Measurements from ENCODE around the gene EXOC6.

The EXOC6 gene

DNA sequence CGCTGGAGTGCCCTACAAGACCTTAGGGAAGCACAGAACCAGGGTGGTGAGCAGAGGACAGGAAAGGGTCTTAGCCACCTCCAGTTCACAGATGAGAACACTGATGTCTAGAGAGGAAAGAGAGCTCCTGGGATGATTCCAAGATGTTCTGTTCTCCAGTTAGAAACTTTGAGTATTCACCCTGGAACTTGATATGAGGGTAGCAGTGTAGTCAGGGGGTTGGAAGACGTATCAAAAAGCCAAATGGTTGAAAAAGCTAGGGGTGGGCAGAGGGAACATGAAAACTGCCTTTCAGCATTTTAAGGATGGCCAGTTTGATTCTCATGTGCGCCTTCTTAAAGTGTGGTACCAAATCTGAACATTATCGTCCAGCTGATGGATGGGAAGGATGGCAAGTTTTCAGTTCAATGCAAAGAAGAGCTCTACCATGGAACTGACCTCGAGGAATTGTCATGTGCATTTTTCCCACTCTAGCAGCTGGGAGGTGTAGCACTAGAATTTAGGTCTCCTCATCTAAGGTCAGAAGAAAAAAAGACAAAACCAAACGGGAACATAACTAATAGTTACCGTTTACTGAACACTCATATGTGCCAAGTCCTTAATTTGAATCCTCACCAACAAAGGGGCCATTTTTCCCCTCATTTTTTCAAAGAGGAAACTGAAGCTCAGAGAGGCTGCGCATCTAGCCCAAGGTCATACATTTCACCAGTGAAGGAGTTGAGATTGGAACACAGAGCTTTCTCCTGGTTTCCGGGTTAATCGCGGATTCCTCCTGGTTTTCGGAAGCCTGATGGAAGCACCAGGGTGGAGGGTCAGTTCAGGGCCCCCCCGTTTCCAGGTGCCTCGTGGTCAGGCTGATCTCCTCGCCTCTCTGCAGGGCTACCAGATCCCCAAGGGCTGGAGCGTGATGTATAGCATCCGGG, 219.4 kb downstream of the EXOC6 start:
- no peak for DNase-seq (ENCODE audit: low spot score)

DNA sequence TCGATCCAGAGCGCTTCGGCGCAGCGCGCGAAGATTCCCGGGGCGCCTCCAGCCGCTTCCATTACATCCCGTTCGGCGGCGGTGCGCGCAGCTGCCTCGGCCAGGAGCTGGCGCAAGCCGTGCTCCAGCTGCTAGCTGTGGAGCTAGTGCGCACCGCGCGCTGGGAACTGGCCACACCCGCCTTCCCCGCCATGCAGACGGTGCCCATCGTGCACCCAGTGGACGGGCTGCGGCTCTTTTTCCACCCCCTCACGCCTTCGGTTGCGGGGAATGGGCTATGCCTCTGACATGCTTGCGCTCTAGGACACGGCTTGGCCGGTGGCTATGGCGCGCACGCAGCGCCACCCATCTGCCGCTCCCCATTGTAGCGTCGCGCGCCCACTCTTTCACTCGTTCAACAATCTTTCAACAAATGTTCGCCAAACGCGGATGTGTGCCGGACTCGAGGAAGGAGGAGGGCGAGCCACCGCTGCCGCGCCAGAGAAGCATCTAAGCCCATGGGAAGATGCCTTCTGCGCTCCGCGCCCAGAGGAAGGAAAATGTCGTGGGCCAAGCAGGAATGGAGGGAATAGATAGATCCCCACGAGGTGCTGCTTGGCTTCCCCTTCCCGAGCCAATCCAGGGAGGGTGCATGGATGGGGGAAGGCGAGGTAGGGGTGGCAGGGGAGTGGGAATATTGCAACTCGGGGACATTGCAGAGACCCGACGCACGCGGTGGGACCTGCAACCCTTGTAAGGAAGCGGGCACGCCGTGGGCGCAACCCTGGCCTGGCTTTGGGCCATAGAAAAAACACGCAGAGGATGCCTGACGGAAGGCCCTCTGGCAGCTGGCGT, 220.3 kb downstream of the EXOC6 start:
- no peak for DNase-seq (ENCODE audit: low spot score)

DNA sequence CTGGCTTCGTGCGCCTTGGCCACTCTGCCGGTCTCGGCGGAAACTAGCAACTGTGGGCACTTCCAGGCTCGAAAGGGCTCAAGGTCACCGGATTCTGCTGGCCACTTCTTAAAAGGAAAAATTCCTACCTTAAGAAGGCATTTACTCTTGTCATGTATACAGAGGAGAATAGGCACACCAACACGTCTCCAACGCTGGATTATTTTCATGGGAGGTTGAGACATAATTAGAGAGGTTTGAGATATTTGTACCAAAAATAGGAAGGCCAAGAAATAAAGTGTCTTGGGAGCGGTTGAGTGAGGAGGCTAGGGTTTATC, 220.9 kb downstream of the EXOC6 start:
- no peak for DNase-seq (ENCODE audit: low spot score)

DNA sequence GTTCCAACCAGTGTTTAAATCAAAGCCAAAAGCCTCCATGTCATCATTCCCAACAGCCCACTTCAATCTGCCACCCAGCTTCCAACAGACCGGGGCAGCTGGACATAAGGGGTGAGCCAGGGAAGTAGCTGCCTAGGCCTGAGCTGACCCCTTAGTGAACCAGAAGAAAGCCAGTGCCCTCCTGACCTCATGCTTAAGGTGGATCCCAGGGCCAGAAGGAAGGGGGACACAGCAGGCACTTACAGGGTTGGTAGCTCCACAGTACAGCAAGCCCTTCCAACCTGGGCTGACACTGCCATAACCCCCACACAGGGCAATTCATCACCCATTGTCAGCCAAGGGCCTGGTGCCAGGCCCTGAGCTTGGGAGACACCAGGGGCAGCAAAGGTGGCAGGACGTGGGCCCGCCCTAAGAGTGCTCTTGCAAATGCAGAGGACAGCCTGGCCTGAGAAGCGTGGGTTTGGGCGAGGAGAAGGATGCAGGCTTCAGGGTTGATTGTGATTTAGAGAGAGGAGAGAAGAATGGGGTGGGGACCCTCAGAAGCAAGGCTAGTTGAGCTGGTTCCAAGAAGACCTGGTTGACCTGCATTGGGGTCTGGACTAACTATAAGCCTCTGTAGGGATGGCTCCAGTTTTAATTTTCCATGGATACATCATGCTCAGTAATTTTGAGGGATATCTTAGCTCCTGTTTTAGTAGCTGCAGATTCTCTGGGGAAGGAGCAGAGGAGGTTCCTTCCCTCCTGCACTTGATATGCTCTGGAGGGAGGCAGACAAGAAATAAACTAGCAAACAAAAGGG, 222.3 kb downstream of the EXOC6 start:
- no peak for DNase-seq (ENCODE audit: low spot score)

DNA sequence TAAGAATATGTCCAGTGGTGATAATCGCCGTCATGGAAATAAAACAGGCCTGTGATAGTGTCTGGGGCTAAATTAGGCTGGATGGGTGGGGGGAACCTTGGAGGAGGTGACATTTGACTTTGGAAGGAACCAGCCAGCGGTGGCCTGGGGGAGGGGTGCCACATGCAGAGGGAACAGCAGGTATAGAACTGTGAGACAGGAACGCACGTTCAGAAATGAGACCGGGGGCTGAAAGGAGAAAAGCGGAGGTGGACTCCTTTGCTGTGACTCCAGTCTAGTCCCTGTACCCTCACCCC, 222.8 kb downstream of the EXOC6 start:
- DNase-seq (ENCODE audit: low spot score) = no peak

DNA sequence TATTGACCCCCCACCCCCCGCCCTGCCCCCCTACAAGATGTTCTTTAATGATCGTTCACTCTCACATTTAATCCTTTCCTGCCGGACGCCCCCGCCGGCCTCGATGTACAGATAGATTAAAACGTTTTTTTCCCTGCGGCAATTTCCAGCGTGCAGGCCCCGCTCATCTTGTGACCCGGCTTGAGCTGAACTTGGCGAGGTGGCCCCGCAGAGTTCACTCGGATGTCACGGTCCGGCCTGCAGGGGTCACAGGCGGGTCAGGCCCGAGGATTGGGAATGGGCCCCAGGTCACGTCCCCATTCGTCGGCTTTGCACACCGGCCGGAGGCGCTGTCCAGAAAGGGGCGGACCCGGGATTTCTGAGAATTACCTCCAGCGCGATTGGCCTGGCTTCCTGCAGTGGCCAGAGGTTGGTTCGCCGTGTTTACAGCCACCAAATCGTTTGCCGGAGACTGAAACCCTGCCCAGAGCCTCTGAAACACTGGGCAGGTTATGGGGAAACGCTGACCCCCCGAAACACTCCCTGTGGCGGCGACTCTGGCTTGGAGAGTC, 223.4 kb downstream of the EXOC6 start:
- no peak for DNase-seq (ENCODE audit: low spot score)

DNA sequence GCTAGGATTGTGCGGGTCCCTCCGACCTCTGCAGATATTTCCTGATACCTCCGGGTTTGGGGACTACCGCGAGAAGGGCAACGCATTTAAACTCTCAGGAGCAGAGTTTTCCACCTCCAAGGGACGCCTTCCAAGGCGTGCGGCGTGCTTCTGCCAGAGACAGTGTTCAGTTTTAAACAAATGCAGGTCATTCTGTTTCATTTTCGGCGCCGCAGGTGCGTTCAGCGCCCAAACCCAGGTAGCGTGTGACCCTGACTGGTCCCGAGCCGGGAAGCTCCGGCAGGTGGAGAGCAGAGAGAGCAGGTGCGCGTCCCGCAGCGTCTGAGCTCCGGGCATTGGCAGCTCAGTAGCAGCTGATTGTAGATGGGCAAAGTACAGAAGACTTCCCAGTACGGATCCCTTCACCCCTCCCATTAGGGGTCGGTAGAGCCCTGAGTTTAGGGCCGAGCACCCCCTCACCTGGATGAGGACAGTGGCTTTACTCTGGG, 223.9 kb downstream of the EXOC6 start:
- no peak for DNase-seq (ENCODE audit: low spot score)

DNA sequence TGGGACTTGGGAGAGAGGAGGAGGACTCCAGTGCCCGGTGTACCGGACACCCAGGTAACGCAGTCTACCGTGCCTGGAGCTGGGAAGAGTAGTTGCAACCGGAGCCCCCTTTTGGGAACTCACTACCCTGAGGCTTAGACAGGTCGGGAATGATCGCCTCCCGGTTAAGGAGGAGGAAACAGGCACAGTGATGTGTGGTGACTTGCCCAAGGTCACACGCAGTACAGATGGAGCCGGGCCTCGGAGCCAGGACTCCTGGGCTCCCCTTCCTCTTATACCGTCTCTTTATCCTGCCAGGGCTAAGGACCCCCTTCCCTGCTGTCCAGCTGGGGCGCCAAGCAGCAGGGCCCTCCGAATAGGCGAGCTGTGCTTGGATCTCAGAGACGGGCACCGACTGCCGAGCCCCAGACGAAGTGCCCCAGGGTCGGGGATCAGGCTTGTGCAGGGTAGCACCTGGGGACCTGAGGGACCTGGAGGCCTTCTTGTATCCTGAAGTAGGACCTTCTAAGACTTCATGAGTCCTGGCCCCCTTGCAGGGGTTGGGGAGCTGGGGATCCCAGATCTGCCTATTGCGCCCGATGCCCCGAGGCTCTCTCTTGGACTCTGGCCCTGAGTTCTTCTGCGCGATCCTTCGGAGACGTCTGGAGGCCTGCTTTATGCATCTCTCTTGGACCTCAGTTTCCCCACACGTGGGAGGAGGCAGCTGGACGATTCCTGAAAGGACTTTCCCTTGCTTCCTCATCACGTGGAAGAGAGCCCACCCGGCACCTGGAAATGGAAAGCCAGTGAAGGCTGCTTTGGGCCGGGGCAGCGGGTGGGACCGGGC, 224.6 kb downstream of the EXOC6 start:
- no peak for DNase-seq (ENCODE audit: low spot score)

DNA sequence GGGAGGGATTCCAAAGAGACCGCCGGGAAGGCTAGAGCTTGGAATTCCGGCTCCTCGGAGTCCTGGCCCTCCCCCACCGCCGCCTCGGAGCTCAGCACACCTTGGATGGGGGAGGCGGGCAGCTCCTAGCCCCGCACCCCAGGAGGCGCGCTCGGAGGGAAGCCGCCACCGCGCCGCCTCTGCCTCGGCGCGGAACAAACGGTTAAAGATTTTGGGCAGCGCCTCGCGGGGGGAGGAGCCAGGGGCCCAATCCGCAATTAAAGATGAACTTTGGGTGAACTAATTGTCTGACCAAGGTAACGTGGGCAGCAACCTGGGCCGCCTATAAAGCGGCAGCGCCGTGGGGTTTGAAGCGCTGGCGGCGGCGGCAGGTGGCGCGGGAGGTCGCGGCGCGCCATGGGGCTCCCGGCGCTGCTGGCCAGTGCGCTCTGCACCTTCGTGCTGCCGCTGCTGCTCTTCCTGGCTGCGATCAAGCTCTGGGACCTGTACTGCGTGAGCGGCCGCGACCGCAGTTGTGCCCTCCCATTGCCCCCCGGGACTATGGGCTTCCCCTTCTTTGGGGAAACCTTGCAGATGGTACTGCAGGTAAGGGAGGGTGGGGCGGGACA, 225.3 kb downstream of the EXOC6 start, which contains the start of gene CYP26A1:
Gene CYP26A1 (plus strand): TSS at position 355 of the 608 bp plus-strand sequence. CDS start 42 bp downstream, at position 397.
- DNase-seq (ENCODE audit: low spot score) = no peak

DNA sequence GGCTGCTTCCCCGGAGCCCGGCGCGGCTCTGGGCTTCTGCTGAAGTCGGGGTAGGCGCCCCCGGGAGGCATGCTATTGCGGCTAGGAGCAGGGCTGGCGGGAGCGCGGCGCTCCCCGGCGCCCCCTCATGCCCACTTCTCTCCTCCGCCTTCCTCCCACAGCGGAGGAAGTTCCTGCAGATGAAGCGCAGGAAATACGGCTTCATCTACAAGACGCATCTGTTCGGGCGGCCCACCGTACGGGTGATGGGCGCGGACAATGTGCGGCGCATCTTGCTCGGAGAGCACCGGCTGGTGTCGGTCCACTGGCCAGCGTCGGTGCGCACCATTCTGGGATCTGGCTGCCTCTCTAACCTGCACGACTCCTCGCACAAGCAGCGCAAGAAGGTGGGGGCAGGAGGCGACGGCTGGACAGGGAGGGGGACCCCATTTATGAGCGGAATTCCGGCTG, 225.9 kb downstream of the EXOC6 start:
- DNase-seq (ENCODE audit: low spot score) = no peak

DNA sequence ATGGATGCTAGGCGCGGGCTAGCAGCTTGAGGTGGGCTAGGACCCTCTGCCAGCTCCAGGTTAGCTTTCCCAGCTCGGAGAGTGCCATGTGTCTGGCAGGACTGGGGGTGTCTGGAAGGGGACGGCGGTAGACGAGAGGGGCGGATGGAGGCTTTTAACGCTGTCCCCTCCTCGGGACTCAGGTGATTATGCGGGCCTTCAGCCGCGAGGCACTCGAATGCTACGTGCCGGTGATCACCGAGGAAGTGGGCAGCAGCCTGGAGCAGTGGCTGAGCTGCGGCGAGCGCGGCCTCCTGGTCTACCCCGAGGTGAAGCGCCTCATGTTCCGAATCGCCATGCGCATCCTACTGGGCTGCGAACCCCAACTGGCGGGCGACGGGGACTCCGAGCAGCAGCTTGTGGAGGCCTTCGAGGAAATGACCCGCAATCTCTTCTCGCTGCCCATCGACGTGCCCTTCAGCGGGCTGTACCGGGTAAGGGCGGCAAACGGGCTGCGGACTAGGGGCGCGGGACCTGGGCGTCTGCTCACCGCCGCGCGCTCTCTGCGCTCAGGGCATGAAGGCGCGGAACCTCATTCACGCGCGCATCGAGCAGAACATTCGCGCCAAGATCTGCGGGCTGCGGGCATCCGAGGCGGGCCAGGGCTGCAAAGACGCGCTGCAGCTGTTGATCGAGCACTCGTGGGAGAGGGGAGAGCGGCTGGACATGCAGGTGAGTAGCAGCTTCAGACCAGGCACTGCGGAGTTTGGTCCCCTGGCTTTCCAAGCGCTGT, 226.5 kb downstream of the EXOC6 start:
- DNase-seq (ENCODE audit: low spot score) = no peak

DNA sequence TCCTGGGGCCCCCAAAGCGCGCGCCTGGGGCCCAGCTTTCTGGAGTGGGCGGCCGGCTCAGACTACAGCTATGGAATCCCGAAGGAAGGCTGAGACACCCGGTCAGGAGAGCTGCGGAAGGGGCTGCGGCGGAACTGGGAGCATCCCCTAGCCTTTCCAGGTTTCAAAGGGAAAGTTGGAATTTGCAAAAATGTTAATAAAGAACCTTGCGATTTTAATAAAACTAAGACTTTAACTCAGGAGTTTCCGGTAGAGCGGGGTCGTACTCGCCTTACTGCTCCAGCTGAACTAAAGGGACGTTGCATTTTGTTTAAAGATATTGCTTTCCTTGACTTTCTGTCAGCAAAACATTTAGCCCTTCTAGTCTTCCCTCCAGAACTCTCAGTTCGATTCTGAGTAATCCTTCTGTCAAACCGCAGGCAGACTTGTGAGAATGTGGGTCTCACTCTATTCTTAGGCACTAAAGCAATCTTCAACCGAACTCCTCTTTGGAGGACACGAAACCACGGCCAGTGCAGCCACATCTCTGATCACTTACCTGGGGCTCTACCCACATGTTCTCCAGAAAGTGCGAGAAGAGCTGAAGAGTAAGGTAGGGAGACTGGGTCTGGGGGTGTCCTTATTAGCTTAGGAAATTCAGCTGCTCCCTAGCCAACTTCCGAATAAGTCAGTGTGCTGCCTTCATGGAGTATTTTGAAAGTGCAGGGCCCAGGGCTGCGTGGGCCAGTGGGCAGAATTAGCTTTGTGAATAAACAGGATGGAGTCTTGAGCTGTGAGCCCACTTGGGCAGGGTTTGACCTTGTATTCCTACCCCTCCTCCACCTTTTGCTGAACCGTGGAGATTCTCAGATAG, 227.3 kb downstream of the EXOC6 start:
- no peak for DNase-seq (ENCODE audit: low spot score)

DNA sequence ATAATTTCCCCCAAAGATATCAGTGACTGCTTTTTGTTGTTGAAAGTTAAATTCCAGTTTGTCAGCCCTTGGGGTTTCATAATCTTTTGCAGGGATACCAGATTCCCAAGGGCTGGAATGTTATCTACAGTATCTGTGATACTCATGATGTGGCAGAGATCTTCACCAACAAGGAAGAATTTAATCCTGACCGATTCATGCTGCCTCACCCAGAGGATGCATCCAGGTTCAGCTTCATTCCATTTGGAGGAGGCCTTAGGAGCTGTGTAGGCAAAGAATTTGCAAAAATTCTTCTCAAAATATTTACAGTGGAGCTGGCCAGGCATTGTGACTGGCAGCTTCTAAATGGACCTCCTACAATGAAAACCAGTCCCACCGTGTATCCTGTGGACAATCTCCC, 228.6 kb downstream of the EXOC6 start:
- no peak for DNase-seq (ENCODE audit: low spot score)

DNA sequence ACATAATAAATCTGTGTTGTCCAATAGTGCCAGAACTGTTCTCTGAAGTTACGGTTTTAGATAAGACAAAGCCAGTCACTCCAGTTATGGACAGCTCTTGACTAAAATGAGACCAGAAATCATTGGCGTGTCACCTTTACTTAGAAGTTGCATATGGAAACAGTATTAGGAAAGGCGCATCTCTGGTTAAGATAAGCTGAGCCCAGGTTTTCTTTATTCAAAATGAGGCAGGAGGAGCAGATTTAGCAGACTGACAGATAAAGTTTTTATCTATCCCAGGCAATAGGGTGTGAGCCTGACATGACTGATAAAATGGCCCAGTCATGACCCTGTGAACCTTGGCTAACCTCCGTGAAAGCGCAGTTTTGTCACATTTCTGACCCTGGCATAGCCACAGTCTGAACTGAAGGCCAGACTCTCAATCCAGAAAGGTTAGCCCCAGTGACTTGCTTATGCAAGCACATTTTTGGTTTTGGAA, 229.6 kb downstream of the EXOC6 start:
- DNase-seq (ENCODE audit: low spot score) = no peak

DNA sequence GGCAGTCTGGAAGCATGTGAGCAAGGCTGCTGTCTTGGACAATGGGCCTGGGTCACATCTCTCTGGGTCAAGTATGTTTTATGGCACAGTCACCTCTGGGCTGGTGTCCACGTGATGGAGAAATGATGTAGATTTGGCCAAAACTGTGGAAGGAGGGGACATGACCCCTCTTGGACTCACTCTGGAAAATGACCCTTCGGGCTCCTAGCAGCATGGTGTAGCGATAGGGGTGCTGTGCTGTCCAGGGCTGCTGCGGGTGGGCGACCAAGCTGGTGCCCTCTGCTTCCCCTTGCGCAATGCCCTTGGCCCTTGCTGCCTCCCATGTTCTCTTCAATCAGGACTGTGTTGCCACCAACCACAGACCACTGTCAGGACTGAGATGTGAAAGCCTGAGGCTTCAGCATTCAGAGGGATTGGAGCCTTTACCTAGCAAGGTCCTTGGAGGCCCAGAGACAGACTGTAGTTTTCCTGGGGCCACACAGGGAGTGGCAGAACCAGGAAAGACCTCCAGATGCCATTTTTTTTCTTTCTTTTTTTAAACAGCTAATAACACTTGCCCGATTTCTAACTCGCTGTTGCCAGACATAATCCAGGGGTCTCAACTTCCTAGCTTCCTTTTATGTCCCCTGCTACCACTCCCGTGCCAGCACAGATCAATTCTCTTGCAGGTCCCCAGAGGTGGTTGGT, 231.5 kb downstream of the EXOC6 start:
- DNase-seq (ENCODE audit: low spot score) = no peak

DNA sequence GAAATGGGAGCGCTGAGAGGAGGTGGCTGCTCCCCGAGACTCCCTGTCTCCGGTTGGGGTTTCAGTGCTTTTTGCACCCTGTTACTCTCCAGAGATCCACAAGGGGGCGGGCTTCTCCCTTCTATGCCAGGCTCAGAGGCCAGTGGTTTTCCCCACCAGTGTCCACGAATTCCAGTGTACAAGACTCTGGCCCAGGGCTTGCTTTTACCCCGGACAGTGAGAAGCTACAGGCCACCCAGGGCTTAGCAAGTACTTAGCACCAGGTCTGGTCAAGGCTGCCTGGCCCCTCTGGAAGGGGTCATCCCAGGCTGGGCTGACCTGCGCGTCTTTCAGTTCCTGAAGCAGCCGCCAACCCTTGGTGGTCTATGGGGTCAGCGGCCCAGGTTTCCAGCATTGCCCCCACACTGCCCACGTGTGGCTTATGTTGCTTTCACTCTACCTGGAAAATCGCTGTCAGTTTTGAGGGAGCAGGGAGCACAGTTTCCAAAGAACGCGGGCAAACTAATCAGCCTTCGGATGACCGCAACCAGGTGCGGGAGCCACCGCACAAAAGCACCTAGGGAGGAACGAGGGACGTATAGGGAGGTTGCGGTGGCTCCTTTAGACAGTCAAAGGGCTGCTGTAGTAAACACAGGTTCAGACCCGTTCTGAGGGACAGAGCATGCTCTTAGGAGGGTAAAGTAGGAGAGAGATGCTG, 232.2 kb downstream of the EXOC6 start:
- peak; percentile 59 for DNase-seq (ENCODE audit: low spot score)

DNA sequence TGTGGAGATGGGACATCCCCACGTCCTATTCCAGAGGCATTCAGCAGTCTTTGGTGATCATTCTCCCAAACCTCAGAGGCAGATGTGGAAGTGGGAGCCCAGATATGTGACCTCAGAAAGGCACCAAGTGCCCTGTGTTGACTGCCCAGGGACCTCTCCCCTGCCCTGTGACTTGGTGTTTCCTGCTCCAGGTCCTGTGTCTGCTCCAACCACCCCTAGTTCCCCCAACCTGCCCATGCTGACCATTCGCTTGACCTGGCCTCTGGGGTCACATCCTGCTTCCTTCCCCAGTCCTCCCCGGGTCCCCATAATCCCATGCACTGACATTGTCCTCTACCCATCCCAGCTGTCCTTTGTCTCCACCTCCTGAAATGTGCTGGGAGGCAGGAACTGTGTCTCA, 233.0 kb downstream of the EXOC6 start:
- DNase-seq (ENCODE audit: low spot score) = no peak

DNA sequence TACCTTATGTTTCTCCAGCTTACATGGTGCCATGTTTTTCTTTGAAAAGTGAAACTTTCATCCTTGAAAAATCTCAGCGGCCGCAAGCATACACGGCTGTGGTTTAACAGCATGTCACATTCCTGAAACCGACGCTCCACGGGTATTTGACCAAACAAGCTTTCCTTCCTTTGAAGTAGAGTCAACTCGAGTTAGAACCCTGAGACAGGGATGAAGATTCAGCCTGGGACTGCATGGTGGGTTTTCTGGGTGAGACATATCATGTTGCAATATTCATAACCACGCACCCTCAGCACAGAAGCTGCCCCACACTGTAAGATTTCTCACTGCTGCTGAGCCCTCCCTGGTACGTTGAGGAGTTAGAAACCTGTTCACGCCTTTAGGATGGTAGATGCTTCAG, 233.5 kb downstream of the EXOC6 start:
- DNase-seq (ENCODE audit: low spot score) = no peak
